ENCODE results near the gene ZG16B. TPM values are rescaled to one million over a fixed set of nuclear protein-coding genes. Genes with fewer than 3 reads are reported as not detected.

The ZG16B gene
- total RNA-seq = 1 to 10 TPM in 1 of 6 experiments, under 1 TPM in 3, not detected in 2; 0.24 to 1.6 (median 0.50) TPM
- long read RNA-seq, partial matches to known transcripts = 0 of 1 reads
- long read RNA-seq, other reads (novel, unspliced or antisense) = 0 of 1 reads

- no peaks in the 10 kb centered on the region for H3K4me1 ChIP-seq
- ATAC-seq (peak in 3 of 4 donors; percentile 13 to 40 (median 30)), DNase-seq (peak in 1 of 3 donors; percentile 47)
- H3K9me3 ChIP-seq = no peaks in the 10 kb centered on the region
- no peaks in the 10 kb centered on the region for H3K36me3 ChIP-seq
- no peaks in the 10 kb centered on the region for H3K27me3 ChIP-seq
- H3K4me3 ChIP-seq = no peak within 1 kb of the TSS
- WGBS (ENCODE audit: insufficient coverage, low coverage, low lambda C conversion rate, missing lambda C conversion rate) = 67% methylated on average over 4 of the region's 32 CpGs
- intact Hi-C loops (cut with DNase I) = no loop called here
- H3K27ac ChIP-seq = no peak within 1 kb of the TSS
- TF ChIP-seq POLR2A (IDR thresholded peaks at IDR 0.05) (no peak), CTCF (IDR thresholded peaks at IDR 0.05) (no peak)
These were observed at the start of gene ZG16B for GRCh38 chr16:2829501-2830354. TSS of gene ZG16B (plus strand) at chr16:2830303. CDS start at chr16:2830442, 139 bp downstream.

GRCh38 chr16:2782583-2783351, 47.3 kb upstream of the ZG16B start:
- Histone ChIP-seq H3K4me3 (no peak overlapping the region), H3K9me3 (no peaks in the 10 kb centered on the region), H3K4me1 (peaks cover 0 to 12% (median 0%) of the 10 kb centered on the region in 4 donors), H3K36me3 (no peaks in the 10 kb centered on the region), H3K27ac (no peak overlapping the region), H3K27me3 (peaks cover 0 to 12% of the 10 kb centered on the region in 2 donors)
- ATAC-seq (no peak), DNase-seq (no peak)
- intact Hi-C loops (cut with DNase I) = no loop called here
- WGBS (ENCODE audit: insufficient coverage, low coverage, low lambda C conversion rate, missing lambda C conversion rate) = 55% methylated on average over 6 of the region's 20 CpGs
- TF ChIP-seq POLR2A (IDR thresholded peaks at IDR 0.05) (no peak), CTCF (IDR thresholded peaks at IDR 0.05) (no peak)

- WGBS (ENCODE audit: insufficient coverage, low coverage, low lambda C conversion rate, missing lambda C conversion rate) = 59% methylated on average over 5 of the region's 15 CpGs
- ATAC-seq = no peak
- Histone ChIP-seq H3K4me1 (peaks cover 0 to 4% (median 0%) of the 10 kb centered on the region in 4 donors), H3K36me3 (no peaks in the 10 kb centered on the region), H3K27me3 (peaks cover 0 to 12% of the 10 kb centered on the region in 2 donors), H3K9me3 (no peaks in the 10 kb centered on the region), H3K27ac (no peak overlapping the region), H3K4me3 (no peak overlapping the region)
- intact Hi-C loops (cut with DNase I) = no loop called here
- TF ChIP-seq CTCF (IDR thresholded peaks at IDR 0.05) (no peak), POLR2A (IDR thresholded peaks at IDR 0.05) (no peak)
- no peak for DNase-seq
These were observed 46.3 kb upstream of the ZG16B start for GRCh38 chr16:2783581-2784357.

Data from right lobe of liver (tissue), 6 donors.